GM21360 (cell line): ENCODE results near the gene TMEM175.

Experiments
- ATAC-seq: cut with Tn5 transposase; IDR thresholded peaks from one replicate; pipeline ENCODE4 v1.9.1; 2021; ENCODE audit warnings: mild to moderate bottlenecking, moderate library complexity; ENCODE audit not compliant: unreplicated experiment

TMEM175 gene, protein sequence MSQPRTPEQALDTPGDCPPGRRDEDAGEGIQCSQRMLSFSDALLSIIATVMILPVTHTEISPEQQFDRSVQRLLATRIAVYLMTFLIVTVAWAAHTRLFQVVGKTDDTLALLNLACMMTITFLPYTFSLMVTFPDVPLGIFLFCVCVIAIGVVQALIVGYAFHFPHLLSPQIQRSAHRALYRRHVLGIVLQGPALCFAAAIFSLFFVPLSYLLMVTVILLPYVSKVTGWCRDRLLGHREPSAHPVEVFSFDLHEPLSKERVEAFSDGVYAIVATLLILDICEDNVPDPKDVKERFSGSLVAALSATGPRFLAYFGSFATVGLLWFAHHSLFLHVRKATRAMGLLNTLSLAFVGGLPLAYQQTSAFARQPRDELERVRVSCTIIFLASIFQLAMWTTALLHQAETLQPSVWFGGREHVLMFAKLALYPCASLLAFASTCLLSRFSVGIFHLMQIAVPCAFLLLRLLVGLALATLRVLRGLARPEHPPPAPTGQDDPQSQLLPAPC

DNA sequence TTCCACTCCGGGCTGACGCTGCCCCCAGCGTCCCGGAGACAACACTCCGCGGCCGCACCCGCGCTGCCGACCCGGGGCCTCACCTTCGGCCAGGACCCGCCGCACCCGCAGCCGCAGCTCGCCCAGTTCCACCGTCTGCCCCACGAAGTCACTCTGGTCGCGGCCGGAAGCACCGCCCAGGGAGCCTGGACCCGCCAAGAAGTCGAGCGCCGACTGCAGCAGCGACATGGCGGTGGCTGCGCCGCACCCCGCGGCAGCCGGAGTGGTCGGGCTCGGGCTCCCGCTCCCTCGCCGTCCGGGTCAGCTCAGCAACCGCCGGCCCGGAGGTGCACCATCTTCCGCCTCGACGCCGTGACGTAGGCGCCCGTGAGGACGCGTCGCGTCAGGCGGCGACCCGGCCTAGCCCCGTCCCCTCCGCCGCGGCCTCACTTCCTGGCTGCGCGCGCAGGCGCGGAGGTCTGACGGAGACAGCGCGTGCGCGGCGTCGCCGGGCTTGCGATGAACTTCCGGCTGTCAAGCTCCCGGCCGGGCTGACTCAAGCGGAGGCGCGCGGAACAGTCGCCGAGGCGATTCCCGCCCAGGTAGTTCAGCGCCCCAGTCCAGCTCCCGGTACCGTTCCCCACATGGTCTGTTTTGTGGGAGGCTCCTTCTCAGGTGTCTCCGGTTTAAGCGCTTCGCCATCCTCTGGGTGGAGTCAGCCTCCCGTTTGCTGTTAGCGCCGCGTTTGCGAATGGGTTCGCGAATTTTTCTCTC is at the start of gene TMEM175, which contains the start of gene GAK:
Gene TMEM175 (plus strand): TSS at position 501 of the 753 bp plus-strand sequence. CDS start 15,280 bp downstream, outside the sequence.
Gene GAK (minus strand): TSS at position 357 of the 753 bp plus-strand sequence. CDS start 129 bp downstream, at position 228.
- peak; percentile 91 for ATAC-seq

DNA sequence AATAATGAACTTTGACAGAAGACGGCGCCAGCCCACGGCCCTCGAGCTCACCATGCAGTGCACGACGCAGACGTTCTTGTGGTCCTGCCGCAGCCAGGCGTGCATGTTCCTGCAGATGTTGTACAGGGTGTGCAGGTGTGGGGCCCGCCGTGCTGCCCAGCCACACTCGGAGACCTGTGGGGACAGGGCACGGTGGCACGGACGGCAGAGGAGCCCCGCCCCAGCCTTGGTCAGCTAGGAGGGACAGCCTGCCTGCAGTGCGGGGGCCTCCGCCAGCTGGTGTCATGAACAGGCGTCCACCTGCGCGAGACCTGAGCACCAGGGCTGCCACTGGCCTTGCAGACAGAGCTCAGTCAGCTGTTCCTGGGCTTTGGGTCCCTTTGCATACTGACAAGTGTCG is 49.6 kb upstream of the TMEM175 start:
- no peak for ATAC-seq

DNA sequence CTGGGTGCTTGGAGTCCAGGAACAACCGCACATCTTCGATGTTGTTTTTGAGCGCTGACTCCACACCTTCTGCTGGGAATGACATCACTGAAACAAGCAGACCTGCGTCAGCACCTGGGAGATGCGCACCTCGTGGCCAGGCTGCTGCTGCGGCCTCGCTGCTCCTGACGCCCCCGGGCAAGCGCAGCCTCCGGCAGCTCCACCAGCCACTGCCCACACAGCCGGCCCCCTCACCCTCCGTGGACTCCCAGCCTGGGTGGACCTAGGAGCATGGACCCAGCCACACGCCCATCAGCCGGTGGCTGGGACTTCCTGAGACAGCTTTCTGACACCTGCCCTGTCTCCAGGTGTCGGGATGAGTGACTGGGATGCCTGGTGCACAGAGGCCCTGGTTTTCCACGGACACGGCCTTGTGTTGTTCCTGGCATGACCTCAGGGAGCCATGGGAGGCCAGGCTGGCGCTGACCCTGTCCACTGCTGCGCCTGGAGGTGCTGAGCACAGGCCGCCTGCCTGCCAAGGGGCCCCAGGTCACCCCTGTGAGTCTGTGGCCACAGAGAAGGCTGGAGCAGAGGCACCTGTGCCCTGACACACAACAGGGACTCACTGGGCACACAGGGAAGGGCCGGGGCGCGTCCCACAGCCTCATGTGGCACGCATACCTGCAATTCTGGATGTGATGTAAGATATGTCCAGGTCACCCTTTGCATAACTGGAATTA is 48.7 kb upstream of the TMEM175 start:
- no peak for ATAC-seq

DNA sequence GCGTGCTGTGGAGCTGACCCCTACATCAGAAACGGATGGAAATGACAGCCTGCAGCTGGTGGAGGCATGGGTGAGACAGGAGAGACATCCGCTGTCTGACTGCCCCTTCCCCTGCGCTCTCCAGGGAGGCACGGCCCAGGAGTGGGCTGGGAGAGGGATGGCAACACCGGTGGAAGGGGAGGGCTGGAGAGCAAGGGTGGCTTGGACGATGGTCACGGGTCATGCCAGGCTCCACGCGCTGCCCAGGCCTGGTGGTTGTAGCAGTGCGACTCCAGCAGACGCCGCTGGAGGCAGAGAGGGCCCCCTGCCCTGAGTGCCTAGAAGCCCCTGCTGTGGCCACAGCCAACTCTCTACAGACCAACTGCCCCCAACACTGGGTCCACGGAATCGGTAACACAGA is 48.0 kb upstream of the TMEM175 start:
- no peak for ATAC-seq

DNA sequence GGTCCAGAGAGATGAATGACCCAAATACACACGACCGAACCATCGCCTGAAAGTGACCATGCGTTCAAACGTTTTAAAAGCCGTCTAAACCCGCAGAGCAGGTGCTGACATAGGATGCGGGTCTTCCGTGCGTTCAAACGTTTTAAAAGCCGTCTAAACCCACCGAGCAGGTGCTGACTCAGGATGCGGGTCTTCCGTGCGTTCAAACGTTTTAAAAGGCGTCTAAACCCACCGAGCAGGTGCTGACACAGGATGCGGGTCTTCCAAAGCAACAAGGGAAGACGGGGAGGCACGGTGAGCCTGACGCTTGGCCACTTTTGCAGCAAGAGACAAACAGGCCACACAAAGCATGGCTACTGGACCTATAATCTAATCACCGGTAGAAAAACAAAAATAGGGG is 47.4 kb upstream of the TMEM175 start:
- no peak for ATAC-seq

DNA sequence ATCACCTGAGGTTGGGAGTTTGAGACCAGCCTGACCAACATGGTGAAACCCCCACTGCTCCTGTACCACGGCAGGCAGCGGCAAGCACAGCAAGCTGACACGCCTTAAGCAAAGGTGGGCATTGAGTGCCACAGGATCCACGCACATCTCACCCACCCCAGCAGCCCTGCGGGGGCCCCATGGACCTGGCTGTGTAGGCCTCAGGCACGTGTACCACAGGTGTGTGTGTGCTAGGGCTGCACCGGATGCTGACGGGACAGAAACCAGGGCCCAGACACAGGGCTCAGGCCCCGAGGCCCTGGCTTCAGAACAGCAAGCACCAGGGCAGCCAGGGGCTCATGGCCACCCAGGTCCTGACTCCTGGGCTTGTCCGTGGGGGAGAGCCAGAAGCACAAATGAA is 46.9 kb upstream of the TMEM175 start:
- no peak for ATAC-seq

DNA sequence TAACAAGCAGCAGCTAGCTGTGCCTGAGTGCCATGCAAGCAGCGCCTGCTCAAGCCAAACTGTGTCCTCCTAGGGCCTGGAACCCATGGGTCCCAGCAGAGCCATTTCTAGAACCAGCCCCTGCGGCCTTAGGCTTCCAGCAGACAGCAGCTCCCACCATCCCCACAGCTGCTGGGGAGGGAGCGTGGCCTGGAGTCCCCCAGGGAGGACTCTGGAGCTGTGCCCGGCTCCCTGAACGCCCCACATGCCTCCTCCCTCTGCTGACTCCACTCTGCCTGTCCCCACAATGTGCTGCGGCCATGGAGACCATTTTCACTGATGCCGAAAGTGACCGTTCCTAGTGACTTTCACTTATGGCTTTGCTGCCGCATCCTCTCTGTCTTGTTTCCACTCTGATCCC is 46.0 kb upstream of the TMEM175 start:
- no peak for ATAC-seq

DNA sequence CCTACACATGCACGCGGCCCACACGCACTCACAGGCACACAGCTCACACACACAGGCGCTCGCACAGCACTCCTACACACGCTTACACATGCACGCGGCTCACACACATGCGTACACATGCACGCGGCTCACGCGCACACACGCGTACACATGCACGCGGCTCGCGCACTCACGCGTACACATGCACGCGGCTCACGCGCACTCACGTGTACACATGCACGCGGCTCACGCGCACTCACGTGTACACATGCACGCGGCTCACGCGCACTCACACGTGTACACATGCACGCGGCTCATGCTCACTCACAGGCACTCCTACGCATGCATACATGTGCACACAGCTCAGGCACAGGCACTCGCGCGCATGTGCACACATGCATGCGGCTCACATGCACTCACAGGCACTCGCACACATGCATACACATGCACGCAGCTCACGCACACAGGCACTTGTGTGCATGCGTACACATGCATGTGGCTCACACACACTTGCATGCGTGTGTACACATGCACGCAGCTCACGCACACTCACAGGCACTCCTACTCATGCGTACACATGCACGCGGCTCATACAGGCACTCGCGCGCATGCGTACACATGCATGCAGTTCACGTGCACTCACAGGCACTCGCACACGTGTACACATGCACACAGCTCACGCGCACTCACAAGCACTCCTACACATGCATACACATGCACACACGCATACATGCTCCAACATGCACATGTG is 45.1 kb upstream of the TMEM175 start:
- no peak for ATAC-seq

DNA sequence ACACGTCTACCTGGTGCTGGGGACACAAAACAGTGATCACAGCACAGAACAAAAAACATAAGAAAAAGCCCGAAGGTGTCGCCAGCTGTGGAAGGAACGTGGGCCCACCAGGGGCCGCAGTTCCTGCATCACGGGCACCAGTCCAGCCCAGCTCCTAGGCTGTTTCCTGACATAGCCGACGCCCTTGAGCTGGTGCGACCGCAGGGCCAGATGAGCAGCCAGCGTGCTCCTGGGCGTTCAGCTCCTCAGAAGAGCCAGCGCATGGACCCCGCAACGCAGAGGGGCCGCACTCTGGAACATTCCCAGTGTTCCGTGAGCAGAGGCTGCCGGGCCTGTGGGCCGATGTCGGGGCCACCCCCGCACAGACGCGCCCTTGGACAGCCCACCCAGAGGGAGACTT is 44.2 kb upstream of the TMEM175 start:
- ATAC-seq = no peak

DNA sequence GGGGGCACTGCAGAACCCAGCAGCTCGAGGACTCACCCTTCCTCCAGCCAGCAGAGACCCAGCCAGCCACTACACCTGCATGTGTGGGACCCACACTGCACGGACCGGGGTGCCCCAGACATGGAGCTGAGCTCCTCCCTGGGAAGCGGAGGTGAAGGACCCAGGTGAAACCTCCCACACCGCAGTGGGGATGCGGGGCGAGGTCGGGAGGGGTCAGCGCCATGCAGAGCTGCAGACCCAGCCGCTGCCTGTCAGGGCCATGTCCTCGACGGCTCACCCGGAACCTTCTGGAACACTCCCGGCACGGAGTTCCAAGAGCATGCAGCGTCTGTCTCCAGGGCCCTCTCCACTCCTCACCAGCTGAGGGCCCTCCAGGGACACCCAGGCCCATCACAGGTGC is 42.7 kb upstream of the TMEM175 start:
- ATAC-seq = no peak

DNA sequence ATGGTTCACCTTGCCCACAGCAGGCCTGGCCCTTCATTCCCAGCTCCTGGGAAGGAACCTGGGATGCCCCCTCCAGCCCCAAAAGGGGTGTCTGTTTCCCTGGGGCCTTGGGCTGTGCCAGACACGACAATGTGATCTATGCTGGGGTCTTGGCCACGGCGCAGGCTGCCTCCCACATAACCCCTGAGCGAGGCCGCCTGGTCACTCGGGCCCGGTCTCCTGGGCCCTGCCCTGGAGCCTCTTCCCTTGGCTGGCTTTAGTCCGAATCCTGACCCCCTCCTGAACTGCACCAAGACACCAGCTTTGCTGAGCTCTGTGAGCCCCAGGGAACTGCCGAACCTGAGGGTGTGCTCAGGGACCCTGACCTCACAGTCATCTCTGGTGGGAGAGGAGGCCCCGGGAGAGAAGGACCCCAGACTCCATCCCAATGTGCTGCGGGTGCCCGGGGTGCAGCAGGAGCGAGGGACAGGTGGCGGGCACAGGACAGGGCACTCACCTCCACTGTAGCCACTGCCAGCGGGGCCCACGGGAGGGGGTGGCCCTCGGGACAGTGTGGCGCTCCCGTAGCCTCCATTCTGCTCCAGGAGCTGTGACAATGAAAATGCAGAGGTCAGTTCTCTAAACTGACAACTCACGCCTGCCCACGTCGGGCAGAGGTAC is 42.1 kb upstream of the TMEM175 start:
- no peak for ATAC-seq

DNA sequence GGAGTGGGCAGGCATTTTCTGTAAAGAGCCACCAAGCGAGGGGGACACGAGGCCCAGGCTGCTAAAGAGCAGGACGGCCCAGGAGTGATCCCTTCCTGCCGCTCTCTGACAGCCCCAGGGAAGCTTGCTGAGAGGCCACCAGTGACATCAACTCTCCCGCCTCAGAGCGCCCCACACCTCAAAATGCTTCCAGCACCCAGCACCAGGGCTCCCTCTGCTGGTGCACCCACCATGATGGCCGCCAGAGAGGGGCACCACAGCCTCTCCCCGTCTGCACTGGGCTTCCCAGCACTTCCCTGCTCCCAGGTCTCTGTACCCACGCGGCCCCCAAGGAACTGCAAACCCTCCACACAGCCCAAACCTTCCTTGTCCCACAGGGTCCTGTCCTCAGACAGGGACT is 40.5 kb upstream of the TMEM175 start:
- no peak for ATAC-seq

DNA sequence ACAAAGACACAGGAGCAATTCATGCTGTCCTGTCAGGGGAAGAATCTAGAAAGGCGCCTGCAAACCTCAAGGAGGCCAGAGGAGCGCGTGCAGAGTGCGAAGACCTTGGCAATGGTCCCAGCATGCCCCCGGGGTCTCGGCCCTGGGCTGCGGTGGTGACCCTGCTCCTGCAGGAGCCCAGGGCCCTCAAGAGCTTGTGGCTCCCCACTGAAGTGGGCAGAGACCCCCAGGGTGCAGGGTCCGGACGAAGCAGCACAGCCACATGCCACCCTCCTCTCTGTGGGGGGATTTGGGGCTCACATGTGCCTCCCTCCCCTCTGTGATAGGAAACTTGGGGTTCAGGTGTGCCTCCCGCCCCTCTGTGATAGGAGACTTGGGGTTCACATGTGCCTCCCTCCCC is 39.5 kb upstream of the TMEM175 start:
- no peak for ATAC-seq

DNA sequence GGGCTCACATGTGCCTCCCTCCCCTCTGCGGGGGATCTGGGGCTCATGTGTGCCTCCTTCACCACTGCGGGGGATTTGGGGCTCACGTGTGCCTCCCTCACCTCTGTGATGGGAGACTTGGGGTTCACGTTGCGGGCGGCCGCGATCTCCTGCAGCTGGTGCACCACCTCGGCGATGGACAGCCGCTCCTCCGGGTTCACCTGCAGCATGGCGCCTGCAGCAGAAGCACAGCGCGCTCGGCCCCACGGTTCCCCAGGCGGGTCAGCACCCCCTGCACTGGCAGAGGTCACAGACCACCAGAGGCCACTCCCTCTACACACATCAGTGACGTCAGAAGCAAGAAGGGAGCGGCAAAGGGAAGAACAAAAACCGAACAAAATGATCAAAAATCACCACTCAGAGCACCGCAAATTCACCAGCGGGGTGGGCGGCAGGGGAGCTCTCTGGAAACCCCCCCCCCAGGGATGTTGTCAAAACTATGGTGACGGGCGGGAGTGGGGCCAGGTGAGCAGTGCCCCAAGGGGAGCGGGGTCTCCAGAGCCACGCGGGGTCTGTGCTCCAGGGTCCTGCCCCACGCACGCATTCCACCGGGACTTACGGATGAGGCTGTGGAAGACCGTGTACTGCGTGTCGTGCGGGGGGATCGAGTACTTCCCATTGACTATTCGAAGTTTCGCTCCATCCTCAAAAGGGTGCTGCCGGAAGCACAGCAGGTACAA is 38.8 kb upstream of the TMEM175 start:
- ATAC-seq = no peak

DNA sequence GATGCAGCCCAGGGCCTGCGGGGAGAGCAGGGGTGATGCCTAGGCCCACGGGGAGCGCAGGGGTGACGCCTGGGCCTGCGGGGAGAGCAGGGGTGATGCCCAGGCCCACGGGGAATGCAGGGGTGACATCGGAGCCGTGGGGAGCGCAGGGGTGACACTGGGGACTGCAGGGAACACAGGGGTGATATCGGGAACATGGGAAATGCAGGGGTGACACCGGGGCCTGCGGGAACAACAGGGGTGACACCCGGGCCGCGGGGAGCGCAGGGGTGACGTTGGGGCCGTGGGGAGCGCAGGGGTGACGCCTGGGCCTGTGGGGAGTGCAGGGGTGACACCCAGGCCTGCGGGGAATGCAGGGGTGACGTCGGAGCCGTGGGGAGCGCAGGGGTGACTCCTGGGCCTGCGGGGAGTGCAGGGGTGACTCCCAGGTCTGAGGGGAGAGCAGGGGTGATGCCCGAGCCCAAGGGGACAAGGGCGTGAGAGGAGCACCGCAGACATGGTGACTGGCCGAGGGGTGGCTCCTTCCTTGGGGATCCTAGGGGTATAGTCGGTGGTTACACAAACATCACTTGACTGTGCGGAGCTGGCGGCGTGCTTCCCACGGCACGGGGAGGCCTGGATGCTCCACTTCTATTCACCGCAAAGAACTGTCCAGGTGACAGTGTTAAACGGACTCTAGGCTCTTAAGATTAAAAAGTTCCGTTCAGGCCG is 38.1 kb upstream of the TMEM175 start:
- ATAC-seq = no peak

DNA sequence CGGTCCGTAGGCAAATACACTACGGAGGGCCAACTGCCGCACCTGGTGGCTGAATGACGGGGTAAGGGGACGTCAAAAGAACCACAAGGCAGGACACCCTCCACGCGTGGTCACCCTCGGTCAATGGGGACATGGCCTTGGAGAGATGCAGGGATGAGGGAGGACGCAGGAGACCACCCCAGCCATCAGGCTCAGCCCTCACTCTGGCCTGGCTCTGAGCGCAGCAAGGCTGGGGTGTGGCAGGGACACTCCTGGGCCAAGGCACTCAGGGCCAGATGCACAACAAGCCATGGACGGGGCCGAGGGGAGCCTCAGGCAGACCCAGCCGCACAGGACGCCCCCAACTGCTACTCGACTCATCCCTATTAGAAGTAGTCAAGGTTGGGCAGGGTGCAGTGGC is 36.7 kb upstream of the TMEM175 start:
- ATAC-seq = no peak

DNA sequence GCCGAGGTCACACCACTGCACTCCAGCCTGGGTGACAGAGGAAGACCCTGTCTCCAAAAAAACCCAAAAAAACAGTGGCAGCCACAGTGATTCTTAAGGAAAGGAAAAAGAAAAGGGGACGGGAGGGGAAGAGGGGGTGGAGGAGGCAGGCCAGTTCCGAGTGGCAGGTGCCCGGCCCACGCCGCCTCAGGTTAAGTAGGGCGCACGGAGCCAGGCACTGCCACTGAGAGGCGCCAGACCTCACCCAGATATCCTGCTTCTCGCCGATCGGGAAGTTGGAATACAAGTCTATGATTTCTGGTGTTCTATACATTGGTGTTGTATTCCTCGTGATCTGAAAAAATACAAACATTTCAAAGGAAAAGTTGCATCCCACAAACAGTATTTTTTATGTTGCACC is 36.0 kb upstream of the TMEM175 start:
- ATAC-seq = no peak

DNA sequence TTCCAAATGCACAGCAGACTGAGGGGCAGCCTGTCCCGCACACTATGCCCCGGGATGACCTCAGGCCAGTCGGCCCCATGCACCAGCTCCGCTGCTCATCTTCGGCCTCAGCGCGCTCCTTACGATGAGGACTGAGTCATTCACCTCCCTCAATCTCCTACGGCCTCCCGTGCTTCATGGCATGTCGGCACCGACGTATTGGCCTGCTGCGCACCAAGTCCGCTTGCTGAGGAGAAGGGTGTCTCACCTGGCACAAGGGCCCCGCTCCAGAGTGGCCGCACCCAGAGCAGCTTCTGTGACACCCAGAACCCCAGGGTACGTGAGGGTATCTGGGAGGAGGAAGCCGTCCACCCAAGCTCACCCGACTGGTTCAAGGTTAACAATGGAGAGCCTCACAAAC is 35.6 kb upstream of the TMEM175 start:
- ATAC-seq = no peak

DNA sequence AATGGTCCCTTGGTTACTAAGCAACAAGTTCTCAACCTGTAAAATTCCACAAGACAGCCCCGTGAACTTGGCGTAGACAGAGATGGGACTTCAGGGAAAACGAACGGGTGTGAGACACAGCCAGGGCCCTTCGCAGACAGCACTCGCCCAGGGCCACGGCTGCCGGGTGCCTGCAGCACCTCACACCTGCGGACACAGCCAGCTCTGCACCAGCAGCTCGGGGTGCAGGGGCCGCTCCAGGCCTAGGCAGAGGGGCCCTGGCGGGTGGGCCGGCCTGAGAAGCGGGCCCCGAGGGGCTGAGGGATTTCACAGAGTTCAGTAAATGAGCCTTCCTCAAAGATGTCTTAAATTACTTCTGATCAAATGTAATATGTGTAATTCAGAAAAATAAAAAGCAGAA is 34.1 kb upstream of the TMEM175 start:
- ATAC-seq = no peak
